H9 (cell line): ENCODE data around the gene CYP4V2. TPM values are rescaled to one million over a fixed set of nuclear protein-coding genes. Genes with fewer than 3 reads are reported as not detected.

ENCODE experiments used
- DNase-seq: peaks from one replicate; pipeline ENCODE4 v3.0.0-alpha.2; 2017
- H2AFZ ChIP-seq: one replicate; pipeline ENCODE4 v1.6.1; 2013; ENCODE audit warnings: mild to moderate bottlenecking, low read length, control low read depth, moderate library complexity
- H2AK5ac ChIP-seq: 2 replicates; pipeline ENCODE4 v1.6.1; 2013; ENCODE audit warnings: low read length, control low read depth, mixed read lengths; ENCODE audit not compliant: insufficient read length
- H2BK120ac ChIP-seq: one replicate; pipeline ENCODE4 v1.6.1; 2013; ENCODE audit warnings: low read depth, mild to moderate bottlenecking, low read length, control low read depth, inconsistent platforms; ENCODE audit not compliant: poor library complexity, severe bottlenecking
- H2BK12ac ChIP-seq: 2 replicates; pipeline ENCODE4 v1.6.1; 2013; ENCODE audit warnings: low read length, control low read depth, mixed read lengths, low read depth; ENCODE audit not compliant: insufficient read length
- H2BK15ac ChIP-seq: 2 replicates; pipeline ENCODE4 v1.6.1; 2013; ENCODE audit warnings: low read depth, low read length, control low read depth
- H2BK20ac ChIP-seq: one replicate; pipeline ENCODE4 v1.6.1; 2013; ENCODE audit warnings: low read depth, mild to moderate bottlenecking, low read length, control low read depth, inconsistent platforms; ENCODE audit not compliant: poor library complexity, severe bottlenecking
- H2BK5ac ChIP-seq: 2 replicates; pipeline ENCODE4 v1.6.1; 2013; ENCODE audit warnings: low read length, control low read depth, mixed read lengths; ENCODE audit not compliant: insufficient read length
- H3K14ac ChIP-seq: 2 replicates; pipeline ENCODE4 v1.6.1; 2013; ENCODE audit warnings: low read length, control low read depth; ENCODE audit not compliant: insufficient read depth
- H3K18ac ChIP-seq: 2 replicates; pipeline ENCODE4 v1.6.1; 2013; ENCODE audit warnings: low read depth, mild to moderate bottlenecking, mixed read lengths, low read length, control low read depth; ENCODE audit not compliant: insufficient read length
- H3K23ac ChIP-seq: 2 replicates; pipeline ENCODE4 v1.6.1; 2013; ENCODE audit warnings: low read length, control low read depth, mixed read lengths, low read depth; ENCODE audit not compliant: insufficient read length
- H3K23me2 ChIP-seq: 2 replicates; pipeline ENCODE4 v1.6.1; 2013; ENCODE audit warnings: low read depth, mild to moderate bottlenecking, mixed read lengths, low read length, control low read depth; ENCODE audit not compliant: insufficient read length, poor library complexity, severe bottlenecking
- H3K27ac ChIP-seq: 2 replicates; pipeline ENCODE4 v1.5.1; 2013; ENCODE audit warnings: low read length, control low read depth, mixed read lengths, low read depth; ENCODE audit not compliant: insufficient read length
- H3K27me3 ChIP-seq: 2 replicates; pipeline ENCODE4 v1.6.1; 2013; ENCODE audit warnings: low read length, control low read depth, inconsistent platforms; ENCODE audit not compliant: insufficient read depth
- H3K4ac ChIP-seq: 2 replicates; pipeline ENCODE4 v1.6.1; 2013; ENCODE audit warnings: low read depth, mild to moderate bottlenecking, control low read depth, inconsistent platforms, low read length, moderate library complexity
- H3K4me1 ChIP-seq: 2 replicates; pipeline ENCODE4 v1.6.1; 2013; ENCODE audit warnings: low read length, control low read depth, inconsistent platforms; ENCODE audit not compliant: insufficient read depth
- H3K4me2 ChIP-seq: 2 replicates; pipeline ENCODE4 v1.6.1; 2013; ENCODE audit warnings: low read length, control low read depth, mixed read lengths; ENCODE audit not compliant: insufficient read length, insufficient read depth
- H3K56ac ChIP-seq: 2 replicates; pipeline ENCODE4 v1.6.1; 2013; ENCODE audit warnings: low read depth, mild to moderate bottlenecking, mixed read lengths, low read length, control low read depth; ENCODE audit not compliant: insufficient read length
- H3K79me1 ChIP-seq: 2 replicates; pipeline ENCODE4 v1.6.1; 2013; ENCODE audit warnings: low read depth, mild to moderate bottlenecking, moderate library complexity, low read length, control low read depth, inconsistent platforms; ENCODE audit not compliant: insufficient read depth, poor library complexity, severe bottlenecking
- H3K79me2 ChIP-seq: 2 replicates; pipeline ENCODE4 v1.6.1; 2013; ENCODE audit warnings: low read length, control low read depth, inconsistent platforms; ENCODE audit not compliant: insufficient read depth
- H3K9ac ChIP-seq: 2 replicates; pipeline ENCODE4 v1.6.1; 2013; ENCODE audit warnings: low read length, control low read depth, mixed read lengths; ENCODE audit not compliant: insufficient read length; ENCODE audit errors: extremely low read depth
- H3K9me3 ChIP-seq: one replicate; pipeline ENCODE4 v1.6.1; 2013; ENCODE audit warnings: low read depth, low read length, inconsistent platforms; ENCODE audit not compliant: control insufficient read depth
- H3T11ph ChIP-seq: one replicate; pipeline ENCODE4 v1.6.1; 2013; ENCODE audit warnings: mild to moderate bottlenecking, low read length, control low read depth, inconsistent platforms
- H4K20me1 ChIP-seq: one replicate; pipeline ENCODE4 v1.6.1; 2013; ENCODE audit not compliant: control insufficient read depth, insufficient read length, insufficient read depth
- H4K5ac ChIP-seq: 2 replicates; pipeline ENCODE4 v1.6.1; 2013; ENCODE audit warnings: low read depth, mild to moderate bottlenecking, mixed read lengths, low read length, control low read depth; ENCODE audit not compliant: insufficient read length
- H4K8ac ChIP-seq: replicated peaks from 2 replicates; pipeline ENCODE4 v1.6.1; 2013; ENCODE audit warnings: low read length, control low read depth, mixed read lengths, low read depth; ENCODE audit not compliant: insufficient read length
- H4K91ac ChIP-seq: 2 replicates; pipeline ENCODE4 v1.6.1; 2013; ENCODE audit warnings: low read depth, mild to moderate bottlenecking, moderate library complexity, mixed read lengths, low read length, control low read depth; ENCODE audit not compliant: insufficient read length
- H3K27ac Mint-ChIP-seq, 3 experiments: 2 replicates in 2 of 3; 3 replicates in 1 of 3; pipeline ENCODE4 v1.8.0; 2020 to 2021; ENCODE audit warnings: mixed read lengths in 3 of 3, mild to moderate bottlenecking in 1 of 3, moderate library complexity in 1 of 3
- H3K27me3 Mint-ChIP-seq: 2 replicates; pipeline ENCODE4 v1.8.0; 2021; ENCODE audit warnings: low read depth, mild to moderate bottlenecking, moderate library complexity, mixed read lengths
- H3K36me3 Mint-ChIP-seq, 3 experiments: 2 replicates in 2 of 3; 3 replicates in 1 of 3; pipeline ENCODE4 v1.8.0; 2020 to 2021; ENCODE audit warnings: low read depth in 3 of 3, mixed read lengths in 3 of 3; ENCODE audit not compliant: insufficient read depth in 1 of 3
- H3K4me1 Mint-ChIP-seq, 2 experiments: 2 replicates each; pipeline ENCODE4 v1.8.0; 2020; ENCODE audit warnings: mixed read lengths in 2 of 2
- H3K4me3 Mint-ChIP-seq, 2 experiments: 2 replicates in 1 of 2; 3 replicates in 1 of 2; pipeline ENCODE4 v1.8.0; 2020 to 2021; ENCODE audit warnings: mild to moderate bottlenecking in 2 of 2, mixed read lengths in 2 of 2, moderate library complexity in 1 of 2
- H3K9me3 Mint-ChIP-seq, 2 experiments: 2 replicates in 1 of 2; 3 replicates in 1 of 2; pipeline ENCODE4 v1.8.0; 2020; ENCODE audit warnings: mild to moderate bottlenecking in 2 of 2, mixed read lengths in 2 of 2, moderate library complexity in 1 of 2
- WGBS: extraction: QIAGEN DNeasy Blood & Tissue Kit; methylation state at CpG from one replicate; pipeline ENCODE4 v1.1.7; 2013; ENCODE audit warnings: missing lambda C conversion rate, low lambda C conversion rate, mixed read lengths; ENCODE audit not compliant: insufficient read length; ENCODE audit errors: extremely low coverage; 5-methylcytosine and 5-hydroxymethylcytosine counted together
- total RNA-seq: library from RNA; stranded (reverse); gene quantifications from 2 replicates; pipeline ENCODE4 v1.2.1, GENCODE V29; 2021
- TF ChIP-seq, protein P1 (sequence below): fragments of 200-600 bp; sonication (generic); conservative IDR thresholded peaks from 3 replicates; pipeline ENCODE4 v1.8.0; 2021; ENCODE audit warnings: antibody characterized with exemption, mild to moderate bottlenecking

Gene CYP4V2
- total RNA-seq, 1 experiment from 2014 or later, result 1.0 TPM

GRCh38 chr4:186240848-186241491 is 49.6 kb downstream of the CYP4V2 start:
- H3K4me1 Mint-ChIP-seq, result peaks cover 3 to 11% of the 10 kb centered on the region in 2 experiments; a peak in 2 of 4 replicates
- H2BK12ac ChIP-seq, result no peak overlapping the region
- H3K9me3 Mint-ChIP-seq, result no peaks in the 10 kb centered on the region; a peak in 3 of 5 replicates
- H3K27me3 Mint-ChIP-seq, result no peaks in the 10 kb centered on the region; the same call in none of the 2 replicates
- no peak overlapping the region for H3T11ph ChIP-seq
- no peaks in the 10 kb centered on the region for H3K9me3 ChIP-seq
- peaks cover 3% of the 10 kb centered on the region for H3K23me2 ChIP-seq
- peak overlapping the region; percentile 3 for H3K27ac ChIP-seq
- no CpG with 5 or more reads among the region's 7 CpGs for WGBS
- TF ChIP-seq, protein P1, sequence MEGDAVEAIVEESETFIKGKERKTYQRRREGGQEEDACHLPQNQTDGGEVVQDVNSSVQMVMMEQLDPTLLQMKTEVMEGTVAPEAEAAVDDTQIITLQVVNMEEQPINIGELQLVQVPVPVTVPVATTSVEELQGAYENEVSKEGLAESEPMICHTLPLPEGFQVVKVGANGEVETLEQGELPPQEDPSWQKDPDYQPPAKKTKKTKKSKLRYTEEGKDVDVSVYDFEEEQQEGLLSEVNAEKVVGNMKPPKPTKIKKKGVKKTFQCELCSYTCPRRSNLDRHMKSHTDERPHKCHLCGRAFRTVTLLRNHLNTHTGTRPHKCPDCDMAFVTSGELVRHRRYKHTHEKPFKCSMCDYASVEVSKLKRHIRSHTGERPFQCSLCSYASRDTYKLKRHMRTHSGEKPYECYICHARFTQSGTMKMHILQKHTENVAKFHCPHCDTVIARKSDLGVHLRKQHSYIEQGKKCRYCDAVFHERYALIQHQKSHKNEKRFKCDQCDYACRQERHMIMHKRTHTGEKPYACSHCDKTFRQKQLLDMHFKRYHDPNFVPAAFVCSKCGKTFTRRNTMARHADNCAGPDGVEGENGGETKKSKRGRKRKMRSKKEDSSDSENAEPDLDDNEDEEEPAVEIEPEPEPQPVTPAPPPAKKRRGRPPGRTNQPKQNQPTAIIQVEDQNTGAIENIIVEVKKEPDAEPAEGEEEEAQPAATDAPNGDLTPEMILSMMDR, result no peak
- H2AK5ac ChIP-seq, result no peak overlapping the region
- no peak overlapping the region for H3K4me2 ChIP-seq
- no peak overlapping the region for H4K5ac ChIP-seq
- DNase-seq, result no peak
- peaks cover 10% of the 10 kb centered on the region; the same call in 1 of the 2 replicates for H3K79me2 ChIP-seq
- no peaks in the 10 kb centered on the region for H3K4me1 ChIP-seq
- H3K36me3 Mint-ChIP-seq, result peaks cover 0 to 6% (median 3%) of the 10 kb centered on the region in 3 experiments; a peak in 4 of 7 replicates
- H2BK5ac ChIP-seq, result no peak overlapping the region
- peaks cover 2% of the 10 kb centered on the region for H4K20me1 ChIP-seq
- no peak overlapping the region for H3K14ac ChIP-seq
- no peak overlapping the region for H2BK20ac ChIP-seq
- H4K91ac ChIP-seq, result no peak overlapping the region
- no peak overlapping the region for H2BK15ac ChIP-seq
- H3K79me1 ChIP-seq, result no peaks in the 10 kb centered on the region
- H3K18ac ChIP-seq, result no peak overlapping the region
- no peak overlapping the region for H3K23ac ChIP-seq
- H3K4me3 Mint-ChIP-seq, result 0 out of 5 replicates have a peak overlapping the region, but pooled peaks of 1 of the 2 experiments have one; percentile 4
- no peak overlapping the region for H2AFZ ChIP-seq
- no peak overlapping the region for H4K8ac ChIP-seq
- H3K27me3 ChIP-seq, result no peaks in the 10 kb centered on the region
- H3K56ac ChIP-seq, result no peak overlapping the region
- H3K4ac ChIP-seq, result no peak overlapping the region
- H3K27ac Mint-ChIP-seq, result peak overlapping the region in 1 of 3 experiments; percentile 68; a peak in 6 of 7 replicates
- H2BK120ac ChIP-seq, result no peak overlapping the region
- no peak overlapping the region for H3K9ac ChIP-seq
